Astrocyte of the spinal cord (primary cell): ENCODE results near the gene CANT1.
"Not testable (repeated sequence)": the region's sequence is repeated elsewhere in the genome, so short reads cannot be mapped to it uniquely, and the experiment has no call there.

Experiments
- DNase-seq: peaks from one replicate; pipeline ENCODE4 v3.0.0; 2011; ENCODE audit warnings: low read depth, low spot score
- H3K4me3 ChIP-seq: 2 replicates; pipeline ENCODE4 v1.5.1; 2011; ENCODE audit warnings: low read depth, mild to moderate bottlenecking, low read length, moderate library complexity
- CTCF ChIP-seq: IDR thresholded peaks from 2 replicates; pipeline ENCODE4 v1.5.1; 2012; ENCODE audit warnings: low read depth, mild to moderate bottlenecking, low read length, inconsistent platforms
- in situ Hi-C: cut with HindIII; loops from 2 replicates; pipeline ENCODE4 v1.10.0; 2017; ENCODE audit warnings: low sequenced_read_pairs

The CANT1 gene

GRCh38 chr17:79033046-79033616, 23.6 kb upstream of the CANT1 start:
- in situ Hi-C loops: no loop called here
- H3K4me3 ChIP-seq: no peak overlapping the region
- no peak for TF ChIP-seq CTCF
- DNase-seq: no peak

GRCh38 chr17:79031996-79032875, 22.7 kb upstream of the CANT1 start:
- in situ Hi-C loops: no loop called here
- TF ChIP-seq CTCF: no peak

GRCh38 chr17:79030636-79031035, 21.1 kb upstream of the CANT1 start:
- in situ Hi-C loops, H3K4me3 ChIP-seq, DNase-seq: not testable (repeated sequence)

More at GRCh38 chr17:79031996-79032875, 22.7 kb upstream of the CANT1 start:
- H3K4me3 ChIP-seq: no peak overlapping the region
- DNase-seq: no peak

GRCh38 chr17:79029327-79030009, 19.9 kb upstream of the CANT1 start:
- no peak for TF ChIP-seq CTCF
- in situ Hi-C loops: no loop called here
- no peak for DNase-seq
- H3K4me3 ChIP-seq: no peak overlapping the region

GRCh38 chr17:79028496-79029326, 19.1 kb upstream of the CANT1 start:
- no peak for DNase-seq
- no peak overlapping the region for H3K4me3 ChIP-seq
- peak; percentile 36 for TF ChIP-seq CTCF
- in situ Hi-C loops: no loop called here

GRCh38 chr17:79027925-79028491, 18.4 kb upstream of the CANT1 start:
- DNase-seq: no peak
- in situ Hi-C loops: no loop called here
- TF ChIP-seq CTCF: no peak
- H3K4me3 ChIP-seq: no peak overlapping the region
